Glomerular visceral epithelial cell (primary cell): ENCODE results near the gene RIC3.
"Not testable (repeated sequence)": the region's sequence is repeated elsewhere in the genome, so short reads cannot be mapped to it uniquely, and the experiment has no call there.

Source experiments
- DNase-seq: peaks from one replicate; pipeline ENCODE4 v3.0.0-alpha.2; 2016; ENCODE audit errors: extremely low spot score

RIC3 gene

GRCh38 chr11:8190431-8190830 lies 21.6 kb upstream of the RIC3 start:
- no peak for DNase-seq

GRCh38 chr11:8186429-8186828 lies 17.6 kb upstream of the RIC3 start:
- DNase-seq, result no peak

GRCh38 chr11:8183111-8183510 lies 14.3 kb upstream of the RIC3 start:
- DNase-seq, result no peak

- DNase-seq, result no peak
Observed at GRCh38 chr11:8180469-8180868, 11.6 kb upstream of the RIC3 start.

GRCh38 chr11:8178297-8178696 lies 9.5 kb upstream of the RIC3 start:
- no peak for DNase-seq

- no peak for DNase-seq
Observed at GRCh38 chr11:8177136-8177535, 8.3 kb upstream of the RIC3 start.

- no peak for DNase-seq
Observed at GRCh38 chr11:8167796-8168195, 1.0 kb downstream of the RIC3 start.

- no peak for DNase-seq
Observed at GRCh38 chr11:8164746-8165145, 4.1 kb downstream of the RIC3 start.

GRCh38 chr11:8161627-8162304 lies 7.1 kb downstream of the RIC3 start:
- DNase-seq, result not testable (repeated sequence)

GRCh38 chr11:8156877-8157276 lies 11.9 kb downstream of the RIC3 start:
- no peak for DNase-seq

GRCh38 chr11:8149726-8150125 lies 19.1 kb downstream of the RIC3 start:
- no peak for DNase-seq

GRCh38 chr11:8138526-8138925 lies 30.3 kb downstream of the RIC3 start:
- no peak for DNase-seq

- DNase-seq, result no peak
Observed at GRCh38 chr11:8127447-8127846, 41.4 kb downstream of the RIC3 start.

- DNase-seq, result no peak
Observed at GRCh38 chr11:8126649-8127289, 42.1 kb downstream of the RIC3 start.

GRCh38 chr11:8122173-8122764 lies 46.6 kb downstream of the RIC3 start:
- DNase-seq, result no peak

GRCh38 chr11:8111636-8112035 lies 57.2 kb downstream of the RIC3 start:
- no peak for DNase-seq

GRCh38 chr11:8110396-8110795 lies 58.4 kb downstream of the RIC3 start:
- DNase-seq, result no peak

- DNase-seq, result no peak
Observed at GRCh38 chr11:8109675-8110074, 59.1 kb downstream of the RIC3 start.

- no peak for DNase-seq
Observed at GRCh38 chr11:8108421-8108820, 60.4 kb downstream of the RIC3 start.

- no peak for DNase-seq
Observed at GRCh38 chr11:8107642-8108041, 61.2 kb downstream of the RIC3 start.

- DNase-seq, result no peak
Observed at GRCh38 chr11:8106679-8107078, 62.1 kb downstream of the RIC3 start.

- no peak for DNase-seq
Observed at GRCh38 chr11:8105666-8106065, 63.2 kb downstream of the RIC3 start.

- DNase-seq, result no peak
Observed at GRCh38 chr11:8105133-8105532, 63.7 kb downstream of the RIC3 start.
